ENCODE results near the gene GREB1.

The GREB1 gene

DNA sequence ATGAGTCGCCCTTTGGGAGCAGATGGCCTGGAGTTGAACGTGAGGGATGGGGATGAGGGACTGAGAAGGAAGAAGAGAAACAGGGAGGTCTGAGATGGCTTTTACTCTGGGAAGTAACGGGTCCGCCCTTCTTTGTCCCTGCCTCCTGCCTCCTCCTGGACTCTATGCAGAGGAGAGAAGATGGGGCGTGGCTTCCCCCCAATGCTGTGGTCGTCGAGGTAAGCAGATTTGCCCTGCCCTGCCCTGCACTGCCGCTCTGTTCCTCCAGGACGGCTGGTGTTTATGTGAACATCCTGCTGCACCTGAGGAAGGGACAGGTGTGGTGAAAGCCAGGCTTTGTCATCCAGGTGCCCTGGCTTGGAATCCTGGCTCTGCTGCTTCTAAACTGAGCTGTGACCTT, 149.6 kb downstream of the GREB1 start:
- CTCF ChIA-PET: interaction anchor here (1.1 to 22.4 kb wide), 5 partner anchors 10 to 100 kb away, joined by 3 to 460 read pairs (median 10); partner anchors contain the start of gene LPIN1
- POLR2A ChIA-PET: no interaction called here
- H3K9me3 ChIP-seq (ENCODE audit: control extremely low read depth in 1 of 5, control insufficient read depth in 4 of 5, insufficient read depth in 2 of 5, low read depth in 1 of 5, low read length in 4 of 5): no peaks in the 10 kb centered on the region
- H3K27ac ChIP-seq (ENCODE audit: insufficient read depth in 1 of 2, low read depth in 1 of 2, low read length in 2 of 2, poor library complexity in 1 of 2, severe bottlenecking in 2 of 2): no peak overlapping the region
- no peak for DNase-seq
- no peak overlapping the region for H3K4me3 ChIP-seq (ENCODE audit: control insufficient read depth in 1 of 7, extremely low read depth in 1 of 7, insufficient read depth in 4 of 7, low read depth in 2 of 7, low read length in 6 of 7)
- peaks cover 0 to 20% (median 11%) of the 10 kb centered on the region in 5 experiments for H3K27me3 ChIP-seq (replicated peaks in 2 of 5; ENCODE audit: control insufficient read depth in 4 of 5, insufficient read depth in 5 of 5, low read length in 4 of 5)
- peaks cover 0 to 10% (median 6%) of the 10 kb centered on the region in 4 experiments for H3K4me1 ChIP-seq (ENCODE audit: control extremely low read depth in 1 of 4, control insufficient read depth in 4 of 4, insufficient read depth in 4 of 4, low read length in 3 of 4)
- 75% methylated on average over 9 of the region's 9 CpGs for WGBS (ENCODE audit: insufficient coverage)
- no peaks in the 10 kb centered on the region for H3K36me3 ChIP-seq (ENCODE audit: control insufficient read depth in 4 of 4, insufficient read depth in 4 of 4, low read length in 3 of 4)

DNA sequence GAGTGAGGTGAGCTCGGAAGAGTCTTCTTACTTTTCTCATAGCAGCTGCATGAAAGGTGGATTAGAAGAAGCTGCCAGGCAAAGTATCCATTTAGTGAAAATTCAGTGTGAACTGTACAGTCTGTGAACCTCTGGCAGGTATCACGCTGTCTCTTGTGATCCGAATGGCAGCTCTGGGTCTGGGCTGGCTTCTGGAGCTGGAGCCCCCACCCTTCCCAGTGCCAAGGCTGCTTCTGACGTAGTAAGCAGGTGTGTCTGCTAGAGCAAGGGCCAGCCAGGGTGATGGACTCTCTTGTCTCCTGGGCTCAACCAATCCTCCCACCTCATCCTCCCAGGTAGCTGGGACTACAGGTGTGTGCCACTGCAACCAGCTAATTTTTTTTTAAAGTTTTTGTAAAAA, 150.1 kb downstream of the GREB1 start:
- WGBS (ENCODE audit: insufficient coverage): 85% methylated on average over 4 of the region's 4 CpGs
- H3K27ac ChIP-seq (ENCODE audit: insufficient read depth in 1 of 2, low read depth in 1 of 2, low read length in 2 of 2, poor library complexity in 1 of 2, severe bottlenecking in 2 of 2): no peak overlapping the region
- CTCF ChIA-PET: interaction anchor here (1.5 to 22.4 kb wide), 3 partner anchors 9 to 100 kb away, joined by 3 to 460 read pairs (median 344); partner anchors contain the start of gene LPIN1
- no peaks in the 10 kb centered on the region for H3K9me3 ChIP-seq (ENCODE audit: control extremely low read depth in 1 of 5, control insufficient read depth in 4 of 5, insufficient read depth in 2 of 5, low read depth in 1 of 5, low read length in 4 of 5)
- no peaks in the 10 kb centered on the region for H3K36me3 ChIP-seq (ENCODE audit: control insufficient read depth in 4 of 4, insufficient read depth in 4 of 4, low read length in 3 of 4)
- POLR2A ChIA-PET: no interaction called here
- DNase-seq: no peak
- peaks cover 2 to 15% (median 8%) of the 10 kb centered on the region in 4 experiments for H3K4me1 ChIP-seq (ENCODE audit: control extremely low read depth in 1 of 4, control insufficient read depth in 4 of 4, insufficient read depth in 4 of 4, low read length in 3 of 4)
- peaks cover 0 to 15% (median 7%) of the 10 kb centered on the region in 5 experiments for H3K27me3 ChIP-seq (replicated peaks in 2 of 5; ENCODE audit: control insufficient read depth in 4 of 5, insufficient read depth in 5 of 5, low read length in 4 of 5)
- no peak overlapping the region for H3K4me3 ChIP-seq (ENCODE audit: control insufficient read depth in 1 of 7, extremely low read depth in 1 of 7, insufficient read depth in 4 of 7, low read depth in 2 of 7, low read length in 6 of 7)

GRCh38 chr2:11684894-11685460, 151.1 kb downstream of the GREB1 start:
- 95% methylated on average over 12 of the region's 12 CpGs for WGBS (ENCODE audit: insufficient coverage)
- CTCF ChIA-PET: interaction anchor here (1.2 to 22.4 kb wide), 4 partner anchors 8 to 99 kb away, joined by 3 to 460 read pairs (median 174); partner anchors contain the start of gene LPIN1

GRCh38 chr2:11685906-11686470, 152.1 kb downstream of the GREB1 start:
- no peak overlapping the region for H3K27ac ChIP-seq (ENCODE audit: insufficient read depth in 1 of 2, low read depth in 1 of 2, low read length in 2 of 2, poor library complexity in 1 of 2, severe bottlenecking in 2 of 2)
- H3K27me3 ChIP-seq (replicated peaks in 2 of 5; ENCODE audit: control insufficient read depth in 4 of 5, insufficient read depth in 5 of 5, low read length in 4 of 5): peaks cover 0 to 14% (median 6%) of the 10 kb centered on the region in 5 experiments
- no peaks in the 10 kb centered on the region for H3K9me3 ChIP-seq (ENCODE audit: control extremely low read depth in 1 of 5, control insufficient read depth in 4 of 5, insufficient read depth in 2 of 5, low read depth in 1 of 5, low read length in 4 of 5)
- H3K36me3 ChIP-seq (ENCODE audit: control insufficient read depth in 4 of 4, insufficient read depth in 4 of 4, low read length in 3 of 4): no peaks in the 10 kb centered on the region
- ChIA-PET POLR2A (no interaction called here), CTCF (interaction anchor here (1.0 to 22.4 kb wide), 4 partner anchors 13 to 98 kb away, joined by 4 to 460 read pairs (median 174); partner anchors contain the start of gene LPIN1)
- WGBS (ENCODE audit: insufficient coverage): 95% methylated on average over 8 of the region's 10 CpGs
- peaks cover 4 to 16% (median 9%) of the 10 kb centered on the region in 4 experiments for H3K4me1 ChIP-seq (ENCODE audit: control extremely low read depth in 1 of 4, control insufficient read depth in 4 of 4, insufficient read depth in 4 of 4, low read length in 3 of 4)
- DNase-seq: no peak
- H3K4me3 ChIP-seq (ENCODE audit: control insufficient read depth in 1 of 7, extremely low read depth in 1 of 7, insufficient read depth in 4 of 7, low read depth in 2 of 7, low read length in 6 of 7): no peak overlapping the region

More at GRCh38 chr2:11684894-11685460, 151.1 kb downstream of the GREB1 start:
- Histone ChIP-seq H3K9me3 (ENCODE audit: control extremely low read depth in 1 of 5, control insufficient read depth in 4 of 5, insufficient read depth in 2 of 5, low read depth in 1 of 5, low read length in 4 of 5) (no peaks in the 10 kb centered on the region), H3K27me3 (replicated peaks in 2 of 5; ENCODE audit: control insufficient read depth in 4 of 5, insufficient read depth in 5 of 5, low read length in 4 of 5) (peaks cover 0 to 14% (median 6%) of the 10 kb centered on the region in 5 experiments), H3K4me3 (ENCODE audit: control insufficient read depth in 1 of 7, extremely low read depth in 1 of 7, insufficient read depth in 4 of 7, low read depth in 2 of 7, low read length in 6 of 7) (no peak overlapping the region), H3K4me1 (ENCODE audit: control extremely low read depth in 1 of 4, control insufficient read depth in 4 of 4, insufficient read depth in 4 of 4, low read length in 3 of 4) (peaks cover 4 to 15% (median 9%) of the 10 kb centered on the region in 4 experiments), H3K36me3 (ENCODE audit: control insufficient read depth in 4 of 4, insufficient read depth in 4 of 4, low read length in 3 of 4) (no peaks in the 10 kb centered on the region), H3K27ac (ENCODE audit: insufficient read depth in 1 of 2, low read depth in 1 of 2, low read length in 2 of 2, poor library complexity in 1 of 2, severe bottlenecking in 2 of 2) (no peak overlapping the region)
- no peak for DNase-seq
- POLR2A ChIA-PET: no interaction called here

GRCh38 chr2:11687736-11688135, 153.9 kb downstream of the GREB1 start:
- peaks cover 0 to 14% (median 6%) of the 10 kb centered on the region in 5 experiments for H3K27me3 ChIP-seq (replicated peaks in 2 of 5; ENCODE audit: control insufficient read depth in 4 of 5, insufficient read depth in 5 of 5, low read length in 4 of 5)
- H3K27ac ChIP-seq (ENCODE audit: insufficient read depth in 1 of 2, low read depth in 1 of 2, low read length in 2 of 2, poor library complexity in 1 of 2, severe bottlenecking in 2 of 2): no peak overlapping the region
- POLR2A ChIA-PET: no interaction called here
- CTCF ChIA-PET: interaction anchor here (0.6 to 22.4 kb wide), 13 partner anchors 9 to 96 kb away, joined by 3 to 460 read pairs (median 3); partner anchors contain the start of gene LPIN1
- H3K36me3 ChIP-seq (ENCODE audit: control insufficient read depth in 4 of 4, insufficient read depth in 4 of 4, low read length in 3 of 4): no peaks in the 10 kb centered on the region
- H3K9me3 ChIP-seq (ENCODE audit: control extremely low read depth in 1 of 5, control insufficient read depth in 4 of 5, insufficient read depth in 2 of 5, low read depth in 1 of 5, low read length in 4 of 5): no peaks in the 10 kb centered on the region
- H3K4me1 ChIP-seq (ENCODE audit: control extremely low read depth in 1 of 4, control insufficient read depth in 4 of 4, insufficient read depth in 4 of 4, low read length in 3 of 4): peaks cover 4 to 23% (median 9%) of the 10 kb centered on the region in 4 experiments
- 96% methylated on average over 9 of the region's 9 CpGs for WGBS (ENCODE audit: insufficient coverage)
- H3K4me3 ChIP-seq (ENCODE audit: control insufficient read depth in 1 of 7, extremely low read depth in 1 of 7, insufficient read depth in 4 of 7, low read depth in 2 of 7, low read length in 6 of 7): peak overlapping the region in 4 of 7 experiments; percentile 34 to 67 (median 48)
- DNase-seq: no peak

GRCh38 chr2:11688222-11689069, 154.6 kb downstream of the GREB1 start:
- 16% methylated on average over 12 of the region's 23 CpGs for WGBS (ENCODE audit: insufficient coverage)
- peak; percentile 91 to 94 (median 94) for DNase-seq
- Histone ChIP-seq H3K36me3 (ENCODE audit: control insufficient read depth in 4 of 4, insufficient read depth in 4 of 4, low read length in 3 of 4) (no peaks in the 10 kb centered on the region), H3K27ac (ENCODE audit: insufficient read depth in 1 of 2, low read depth in 1 of 2, low read length in 2 of 2, poor library complexity in 1 of 2, severe bottlenecking in 2 of 2) (no peak overlapping the region), H3K27me3 (replicated peaks in 2 of 5; ENCODE audit: control insufficient read depth in 4 of 5, insufficient read depth in 5 of 5, low read length in 4 of 5) (peaks cover 0 to 11% (median 6%) of the 10 kb centered on the region in 5 experiments), H3K4me1 (ENCODE audit: control extremely low read depth in 1 of 4, control insufficient read depth in 4 of 4, insufficient read depth in 4 of 4, low read length in 3 of 4) (peaks cover 4 to 23% (median 11%) of the 10 kb centered on the region in 4 experiments), H3K4me3 (ENCODE audit: control insufficient read depth in 1 of 7, extremely low read depth in 1 of 7, insufficient read depth in 4 of 7, low read depth in 2 of 7, low read length in 6 of 7) (peak overlapping the region in 4 of 7 experiments; percentile 34 to 67 (median 48)), H3K9me3 (ENCODE audit: control extremely low read depth in 1 of 5, control insufficient read depth in 4 of 5, insufficient read depth in 2 of 5, low read depth in 1 of 5, low read length in 4 of 5) (no peaks in the 10 kb centered on the region)
- POLR2A ChIA-PET: no interaction called here
- CTCF ChIA-PET: interaction anchor here (0.6 to 22.4 kb wide), 13 partner anchors 9 to 95 kb away, joined by 3 to 460 read pairs (median 3); partner anchors contain the start of gene LPIN1
